Erythroblast (primary cell): ENCODE measurements around the gene ME3.

Source experiments
- GATA1 ChIP-seq: IDR thresholded peaks from 2 replicates; pipeline ENCODE4 v1.6.1; 2011; ENCODE audit warnings: low read depth, mild to moderate bottlenecking, control low read depth, low read length, moderate library complexity
- POLR2A ChIP-seq: IDR thresholded peaks from 2 replicates; pipeline ENCODE4 v1.6.1; 2011; ENCODE audit warnings: mild to moderate bottlenecking, low read length

GRCh38 chr11:86680716-86681482 lies 8.5 kb upstream of the ME3 start:
- TF ChIP-seq POLR2A: no peak
- TF ChIP-seq GATA1: no peak
